ENCODE data around the gene DNAH3.
A peak's percentile ranks its signal among the peaks of the same experiment; 100 is the strongest.

Gene DNAH3

GRCh38 chr16:21088646-21089538, 61.8 kb downstream of the DNAH3 start:
- TF ChIP-seq CTCF (IDR thresholded peaks at IDR 0.05; ENCODE audit: low read depth, low read length) (no peak), EZH2phosphoT487 (IDR thresholded peaks at IDR 0.05; ENCODE audit: low read depth) (no peak)
- H3K79me2 ChIP-seq (ENCODE audit: low read length): no peaks in the 10 kb centered on the region
- no peaks in the 10 kb centered on the region for H4K20me1 ChIP-seq (ENCODE audit: insufficient read depth, low read length)
- H3K27ac ChIP-seq (ENCODE audit: low read length): no peak overlapping the region
- no peaks in the 10 kb centered on the region for H3K36me3 ChIP-seq (replicated peaks; ENCODE audit: low read depth, low read length)
- no peaks in the 10 kb centered on the region for H3K9me3 ChIP-seq (ENCODE audit: insufficient read depth, low read length)
- no peak overlapping the region for H3K9ac ChIP-seq (ENCODE audit: low read length)
- no peak overlapping the region for H3K4me3 ChIP-seq (ENCODE audit: low read length)
- no peak overlapping the region for H3K4me2 ChIP-seq (ENCODE audit: low read length)
- peaks cover 12% of the 10 kb centered on the region; the same call in 1 of the 2 replicates for H3K27me3 ChIP-seq (ENCODE audit: low read depth, low read length)
- H2AFZ ChIP-seq (ENCODE audit: low read depth, low read length): no peak overlapping the region
- no peaks in the 10 kb centered on the region for H3K4me1 ChIP-seq (ENCODE audit: low read length)

GRCh38 chr16:21088143-21088542, 62.5 kb downstream of the DNAH3 start:
- TF ChIP-seq CTCF (IDR thresholded peaks at IDR 0.05; ENCODE audit: low read depth, low read length) (no peak), EZH2phosphoT487 (IDR thresholded peaks at IDR 0.05; ENCODE audit: low read depth) (no peak)
- no peak overlapping the region for H3K9ac ChIP-seq (ENCODE audit: low read length)
- no peaks in the 10 kb centered on the region for H3K4me1 ChIP-seq (ENCODE audit: low read length)
- peaks cover 12% of the 10 kb centered on the region; the same call in 1 of the 2 replicates for H3K27me3 ChIP-seq (ENCODE audit: low read depth, low read length)
- H4K20me1 ChIP-seq (ENCODE audit: insufficient read depth, low read length): no peaks in the 10 kb centered on the region
- no peaks in the 10 kb centered on the region for H3K9me3 ChIP-seq (ENCODE audit: insufficient read depth, low read length)
- no peaks in the 10 kb centered on the region for H3K79me2 ChIP-seq (ENCODE audit: low read length)
- no peaks in the 10 kb centered on the region for H3K36me3 ChIP-seq (replicated peaks; ENCODE audit: low read depth, low read length)
- H2AFZ ChIP-seq (ENCODE audit: low read depth, low read length): no peak overlapping the region
- H3K4me3 ChIP-seq (ENCODE audit: low read length): no peak overlapping the region
- H3K4me2 ChIP-seq (ENCODE audit: low read length): no peak overlapping the region
- H3K27ac ChIP-seq (ENCODE audit: low read length): no peak overlapping the region

GRCh38 chr16:21084631-21085225, 65.9 kb downstream of the DNAH3 start:
- no peaks in the 10 kb centered on the region for H4K20me1 ChIP-seq (ENCODE audit: insufficient read depth, low read length)
- no peak overlapping the region for H3K4me3 ChIP-seq (ENCODE audit: low read length)
- TF ChIP-seq CTCF (IDR thresholded peaks at IDR 0.05; ENCODE audit: low read depth, low read length) (no peak), EZH2phosphoT487 (IDR thresholded peaks at IDR 0.05; ENCODE audit: low read depth) (no peak)
- H3K79me2 ChIP-seq (ENCODE audit: low read length): no peaks in the 10 kb centered on the region
- no peak overlapping the region for H3K9ac ChIP-seq (ENCODE audit: low read length)
- H2AFZ ChIP-seq (ENCODE audit: low read depth, low read length): no peak overlapping the region
- no peaks in the 10 kb centered on the region for H3K36me3 ChIP-seq (replicated peaks; ENCODE audit: low read depth, low read length)
- no peak overlapping the region for H3K27ac ChIP-seq (ENCODE audit: low read length)
- peaks cover 3% of the 10 kb centered on the region; the same call in 1 of the 2 replicates for H3K27me3 ChIP-seq (ENCODE audit: low read depth, low read length)
- H3K9me3 ChIP-seq (ENCODE audit: insufficient read depth, low read length): no peaks in the 10 kb centered on the region
- no peaks in the 10 kb centered on the region for H3K4me1 ChIP-seq (ENCODE audit: low read length)
- no peak overlapping the region for H3K4me2 ChIP-seq (ENCODE audit: low read length)

- H3K79me2 ChIP-seq (ENCODE audit: low read length): no peaks in the 10 kb centered on the region
- H4K20me1 ChIP-seq (ENCODE audit: insufficient read depth, low read length): no peaks in the 10 kb centered on the region
- no peak overlapping the region for H3K4me3 ChIP-seq (ENCODE audit: low read length)
- H3K27me3 ChIP-seq (ENCODE audit: low read depth, low read length): peaks cover 3% of the 10 kb centered on the region; the same call in 1 of the 2 replicates
- H3K4me1 ChIP-seq (ENCODE audit: low read length): no peaks in the 10 kb centered on the region
- H3K9ac ChIP-seq (ENCODE audit: low read length): no peak overlapping the region
- no peak for TF ChIP-seq EZH2phosphoT487 (IDR thresholded peaks at IDR 0.05; ENCODE audit: low read depth)
- TF ChIP-seq CTCF (IDR thresholded peaks at IDR 0.05; ENCODE audit: low read depth, low read length): peak; percentile 87
- H3K36me3 ChIP-seq (replicated peaks; ENCODE audit: low read depth, low read length): no peaks in the 10 kb centered on the region
- no peak overlapping the region for H3K27ac ChIP-seq (ENCODE audit: low read length)
- peak overlapping the region; percentile 35; the same call in 1 of the 2 replicates for H3K4me2 ChIP-seq (ENCODE audit: low read length)
- peak overlapping the region; percentile 69; the same call in 1 of the 2 replicates for H2AFZ ChIP-seq (ENCODE audit: low read depth, low read length)
- H3K9me3 ChIP-seq (ENCODE audit: insufficient read depth, low read length): no peaks in the 10 kb centered on the region
These were observed 66.8 kb downstream of the DNAH3 start for GRCh38 chr16:21083729-21084268.
